A549 (cell line): Measurements from ENCODE around the gene ZNF660. TPM values are rescaled to one million over a fixed set of nuclear protein-coding genes. Genes with fewer than 3 reads are reported as not detected.

ENCODE experiments used
- ATAC-seq, 2 experiments: fragments of 200-7000 bp in 1 of 2; fragments of >200 bp in 1 of 2; cut with Nextera tagmentation in 1 of 2; cut with Tn5 transposase in 1 of 2; 3 replicates each; pipeline versions ENCODE4 v1.8.0 to v1.9.1; 2018 to 2020; ENCODE audit warnings: mild to moderate bottlenecking in 1 of 2, moderate library complexity in 1 of 2
- CTCF ChIA-PET: fragments of 300-600 bp; sonication (Branson Sonifier 250); formaldehyde crosslinking; extraction: SDS; loops from one replicate; lab custom pipeline; 2021; ENCODE audit warnings: antibody characterized with exemption, inconsistent platforms; lab: Yijun Ruan, JAX
- POLR2A ChIA-PET: fragments of 350-600 bp; formaldehyde crosslinking; extraction: SDS; loops from one replicate; lab custom pipeline; 2021; ENCODE audit warnings: antibody characterized with exemption, inconsistent platforms; lab: Yijun Ruan, JAX
- DNase-seq, 2 experiments: peaks; one replicate each; pipeline versions ENCODE4 v3.0.0 to v3.0.0-alpha.2; 2011 to 2016; ENCODE audit warnings: low read depth in 1 of 2, low spot score in 1 of 2
- FAIRE-seq: peaks from 2 replicates; lab custom pipeline; 2011; peaks lifted over from hg19 to GRCh38; lab: Jason Lieb, UNC
- H3K27ac ChIP-seq, 2 experiments: fragments of >200 bp; sonication (Bioruptor Twin); formaldehyde crosslinking; 3 replicates each; pipeline ENCODE4 v1.5.1; 2016 to 2017
- H3K4me1 ChIP-seq: fragments of >200 bp; sonication (Bioruptor Twin); formaldehyde crosslinking; 3 replicates; pipeline ENCODE4 v1.6.1; 2016
- H3K4me2 ChIP-seq: fragments of >200 bp; sonication (Bioruptor Twin); formaldehyde crosslinking; 3 replicates; pipeline ENCODE4 v1.6.1; 2016
- H3K4me3 ChIP-seq: fragments of >200 bp; sonication (Bioruptor Twin); formaldehyde crosslinking; 3 replicates; pipeline ENCODE4 v1.5.1; 2016
- H3K9me3 ChIP-seq: fragments of >200 bp; sonication (Bioruptor Twin); formaldehyde crosslinking; 3 replicates; pipeline ENCODE4 v1.6.1; 2016
- BHLHE40 ChIP-seq: IDR thresholded peaks from 2 replicates; pipeline ENCODE4 v1.6.1; 2012; ENCODE audit warnings: low read depth, low read length, inconsistent platforms
- CBX2 ChIP-seq: fragments of 200-600 bp; sonication (generic); IDR thresholded peaks from 2 replicates; pipeline ENCODE4 v1.6.1; 2016; ENCODE audit warnings: low read depth, mild to moderate bottlenecking, borderline replicate concordance
- CEBPB ChIP-seq, 2 experiments: fragments of >200 bp in 1 of 2; sonication (Bioruptor Twin) in 1 of 2; formaldehyde crosslinking in 1 of 2; IDR thresholded peaks; 2 replicates each; pipeline ENCODE4 v1.6.1; 2012 to 2016
- E2F6 ChIP-seq: IDR thresholded peaks from 2 replicates; pipeline ENCODE4 v1.6.1; 2012; ENCODE audit warnings: low read depth, borderline replicate concordance
- ELK1 ChIP-seq: fragments of 150-350 bp; IDR thresholded peaks from 2 replicates; pipeline ENCODE4 v1.6.1; 2014; ENCODE audit warnings: low read depth, mild to moderate bottlenecking, low read length
- ESRRA ChIP-seq: fragments of 150-350 bp; IDR thresholded peaks from 2 replicates; pipeline ENCODE4 v1.6.1; 2014; ENCODE audit warnings: mild to moderate bottlenecking, low read length, borderline replicate concordance
- FOSB ChIP-seq: fragments of 250-450 bp; sonication (Bioruptor Pico); IDR thresholded peaks from 2 replicates; pipeline ENCODE4 v1.5.0; 2020; ENCODE audit warnings: mild to moderate bottlenecking, moderate library complexity
- FOSL2 ChIP-seq, 2 experiments: fragments of 450-650 bp in 1 of 2; fragments of >200 bp in 1 of 2; sonication (Bioruptor Twin) in 1 of 2; formaldehyde crosslinking; IDR thresholded peaks; 2 replicates each; pipeline versions ENCODE4 v1.5.0 to v1.6.1; 2016 to 2020; ENCODE audit warnings: mild to moderate bottlenecking in 1 of 2, moderate library complexity in 1 of 2
- GATA3 ChIP-seq: IDR thresholded peaks from 2 replicates; pipeline ENCODE4 v1.6.1; 2012; ENCODE audit warnings: borderline replicate concordance
- HEYL ChIP-seq: fragments of 250-450 bp; sonication (Bioruptor Pico); IDR thresholded peaks from 2 replicates; pipeline ENCODE4 v1.8.0; 2021; ENCODE audit warnings: mild to moderate bottlenecking, moderate library complexity
- HOXB5 ChIP-seq: fragments of 250-450 bp; sonication (Bioruptor Pico); IDR thresholded peaks from 2 replicates; pipeline ENCODE4 v1.5.0; 2020; ENCODE audit warnings: mild to moderate bottlenecking, moderate library complexity
- JUN ChIP-seq, 2 experiments: fragments of >200 bp; sonication (Bioruptor Twin); formaldehyde crosslinking; IDR thresholded peaks; 2 replicates in 1 of 2; 3 replicates in 1 of 2; pipeline ENCODE4 v1.6.1; 2016 to 2017
- MAFK ChIP-seq: fragments of 450-650 bp; IDR thresholded peaks from 2 replicates; pipeline ENCODE4 v1.6.1; 2014; ENCODE audit not compliant: partially characterized antibody
- MAZ ChIP-seq: fragments of 150-350 bp; IDR thresholded peaks from 2 replicates; pipeline ENCODE4 v1.6.1; 2014; ENCODE audit warnings: antibody characterized with exemption, low read depth, low read length, borderline replicate concordance
- NR3C1 ChIP-seq: fragments of >200 bp; sonication (Bioruptor Twin); formaldehyde crosslinking; IDR thresholded peaks from 3 replicates; pipeline ENCODE4 v1.6.1; 2017
- PBX3 ChIP-seq: IDR thresholded peaks from 2 replicates; pipeline ENCODE4 v1.6.1; 2012
- POLR2A ChIP-seq: IDR thresholded peaks from 2 replicates; pipeline ENCODE4 v1.6.1; 2012; ENCODE audit warnings: mild to moderate bottlenecking, low read length
- RAD21 ChIP-seq, 2 experiments: fragments of >200 bp in 1 of 2; sonication (Bioruptor Twin) in 1 of 2; formaldehyde crosslinking in 1 of 2; IDR thresholded peaks in 1 of 2; conservative IDR thresholded peaks in 1 of 2; 2 replicates in 1 of 2; 3 replicates in 1 of 2; pipeline ENCODE4 v1.6.1; 2012 to 2018; ENCODE audit warnings: inconsistent platforms in 1 of 2
- RCOR1 ChIP-seq: fragments of 150-350 bp; IDR thresholded peaks from 2 replicates; pipeline ENCODE4 v1.6.1; 2014; ENCODE audit warnings: antibody characterized with exemption, low read length, low read depth
- TFCP2L1 ChIP-seq: fragments of 250-450 bp; sonication (Bioruptor Pico); IDR thresholded peaks from 2 replicates; pipeline ENCODE4 v1.5.0; 2021; ENCODE audit warnings: mild to moderate bottlenecking
- ZC3H11A ChIP-seq: fragments of 450-650 bp; IDR thresholded peaks from 2 replicates; pipeline ENCODE4 v1.6.1; 2014; ENCODE audit warnings: antibody characterized with exemption, mild to moderate bottlenecking
- ZFP36 ChIP-seq: fragments of 450-650 bp; IDR thresholded peaks from 2 replicates; pipeline ENCODE4 v1.6.1; 2014; ENCODE audit warnings: borderline replicate concordance; ENCODE audit not compliant: partially characterized antibody
- ZSCAN20 ChIP-seq: fragments of 250-450 bp; sonication (Bioruptor Pico); IDR thresholded peaks from 2 replicates; pipeline ENCODE4 v1.8.0; 2022; ENCODE audit warnings: mild to moderate bottlenecking, moderate library complexity
- WGBS: methylation state at CpG from one replicate; pipeline ENCODE4 v1.1.6; 2017; ENCODE audit errors: missing lambda C conversion rate; 5-methylcytosine and 5-hydroxymethylcytosine counted together
- polyA plus RNA-seq, 4 experiments: library from polyadenylated mRNA; depleted of rRNA in 3 of 4; stranded (reverse); fragments of >200 nt; fragmentation: RNase III in 1 of 4; extraction: RNeasy Plus Mini Kit Qiagen cat#74134 plus additional on column Dnase treatment in 1 of 4; gene quantifications; 2 replicates in 3 of 4; 3 replicates in 1 of 4; pipeline ENCODE4 v1.2.3, GENCODE V29; 2011 to 2017
- TF ChIP-seq, protein P1 (sequence below): fragments of 250-450 bp; sonication (Bioruptor Pico); IDR thresholded peaks from 2 replicates; pipeline ENCODE4 v1.5.0; 2020; ENCODE audit warnings: low read depth, mild to moderate bottlenecking, moderate library complexity
- TF ChIP-seq, protein P2 (sequence below): fragments of 250-450 bp; sonication (Bioruptor Pico); IDR thresholded peaks from 2 replicates; pipeline ENCODE4 v1.5.0; 2021; ENCODE audit warnings: mild to moderate bottlenecking, moderate library complexity, borderline replicate concordance

ZNF660 gene
- polyA plus RNA-seq, 2 of the 4 experiments (the other 2 are of a cell fraction): not detected

DNA sequence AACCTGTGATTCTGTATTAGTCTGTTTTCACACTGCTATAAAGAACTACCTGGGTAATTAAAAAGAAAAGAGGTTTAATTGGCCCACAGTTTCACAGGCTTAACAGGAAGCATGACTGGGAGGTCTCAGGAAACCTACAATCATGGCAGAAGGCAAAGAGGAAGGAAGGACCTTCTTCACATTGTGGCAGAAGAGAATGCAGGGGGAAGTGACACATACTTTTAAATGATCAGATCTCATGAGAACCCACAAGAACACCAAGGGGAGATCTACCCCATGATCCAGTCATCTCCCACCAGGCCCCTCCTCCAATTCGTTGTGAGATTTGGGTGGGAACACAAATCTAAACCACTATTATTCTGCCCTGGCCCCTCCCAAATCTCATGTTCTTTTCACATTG lies 23.7 kb upstream of the ZNF660 start (continued):
- TF ChIP-seq RCOR1: no peak
- no peak for TF ChIP-seq GATA3
- no peak for TF ChIP-seq ZFP36
- no peak for TF ChIP-seq E2F6
- TF ChIP-seq ESRRA: no peak
- no peak for TF ChIP-seq FOSB (CRISPR knock-in tag)
- TF ChIP-seq HEYL: no peak
- TF ChIP-seq, protein P1, sequence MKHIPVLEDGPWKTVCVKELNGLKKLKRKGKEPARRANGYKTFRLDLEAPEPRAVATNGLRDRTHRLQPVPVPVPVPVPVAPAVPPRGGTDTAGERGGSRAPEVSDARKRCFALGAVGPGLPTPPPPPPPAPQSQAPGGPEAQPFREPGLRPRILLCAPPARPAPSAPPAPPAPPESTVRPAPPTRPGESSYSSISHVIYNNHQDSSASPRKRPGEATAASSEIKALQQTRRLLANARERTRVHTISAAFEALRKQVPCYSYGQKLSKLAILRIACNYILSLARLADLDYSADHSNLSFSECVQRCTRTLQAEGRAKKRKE (CRISPR knock-in tag): no peak

- no peak for TF ChIP-seq ZC3H11A
- peak; percentile 64 for TF ChIP-seq ZFP36
- no peak for FAIRE-seq
- WGBS: 19% methylated on average over 3 of the region's 3 CpGs
Measured at GRCh38 chr3:44562147-44562546, 22.6 kb upstream of the ZNF660 start.

DNA sequence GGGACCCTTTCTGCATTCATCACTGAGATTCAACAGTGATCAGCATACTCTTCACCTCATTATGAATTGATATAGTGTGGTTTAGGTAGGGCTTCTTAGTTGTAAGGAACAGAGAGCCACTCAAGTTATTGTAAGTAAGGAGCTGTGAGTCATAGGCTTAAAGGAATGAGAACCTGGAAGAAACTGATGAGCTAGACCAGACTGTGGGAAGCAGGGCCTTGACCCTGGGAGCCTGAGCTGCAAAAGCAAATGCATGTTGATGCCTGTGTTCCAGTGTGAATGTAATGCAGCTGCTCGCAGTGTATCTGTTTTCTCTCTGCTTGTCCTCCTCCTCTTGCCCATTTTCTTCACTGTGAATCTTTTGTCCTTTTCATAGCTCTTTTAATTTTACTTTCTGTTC lies 16.2 kb upstream of the ZNF660 start:
- CTCF ChIA-PET: no interaction called here
- no peak overlapping the region for H3K27ac ChIP-seq
- FAIRE-seq: no peak
- no peak for DNase-seq
- no peaks in the 10 kb centered on the region for H3K4me1 ChIP-seq
- peaks cover 8% of the 10 kb centered on the region; the same call in 2 of the 3 replicates for H3K9me3 ChIP-seq
- POLR2A ChIA-PET: no interaction called here
- H3K4me3 ChIP-seq: no peak overlapping the region
- no peak for ATAC-seq
- no peak overlapping the region for H3K4me2 ChIP-seq
- WGBS: 0% methylated on average over 1 of the region's 1 CpG
- no peak for TF ChIP-seq NR3C1
- no peak for TF ChIP-seq MAZ
- no peak for TF ChIP-seq BHLHE40
- TF ChIP-seq, all 56 proteins: peak for 0

More at GRCh38 chr3:44562147-44562546, 22.6 kb upstream of the ZNF660 start:
- ChIA-PET CTCF (no interaction called here), POLR2A (no interaction called here)
- ATAC-seq (no peak), DNase-seq (no peak)
- no peaks in the 10 kb centered on the region for H3K9me3 ChIP-seq
- H3K4me3 ChIP-seq: no peak overlapping the region
- no peak overlapping the region for H3K27ac ChIP-seq
- H3K4me2 ChIP-seq: no peak overlapping the region
- no peaks in the 10 kb centered on the region for H3K4me1 ChIP-seq

DNA sequence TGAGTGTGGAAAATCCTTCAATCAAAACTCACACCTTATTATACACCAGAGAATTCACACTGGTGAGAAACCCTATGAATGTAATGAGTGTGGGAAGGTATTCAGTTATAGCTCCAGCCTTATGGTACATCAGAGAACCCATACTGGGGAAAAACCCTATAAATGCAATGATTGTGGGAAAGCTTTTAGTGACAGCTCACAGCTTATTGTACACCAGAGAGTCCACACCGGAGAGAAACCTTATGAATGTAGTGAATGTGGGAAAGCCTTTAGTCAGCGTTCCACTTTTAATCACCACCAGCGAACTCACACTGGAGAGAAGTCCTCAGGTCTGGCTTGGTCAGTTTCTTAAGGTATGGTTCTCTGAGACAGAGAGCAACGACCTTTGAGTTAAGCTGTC lies 13.7 kb upstream of the ZNF660 start:
- ChIA-PET POLR2A (no interaction called here), CTCF (no interaction called here)
- Histone ChIP-seq H3K4me1 (no peaks in the 10 kb centered on the region), H3K9me3 (peaks cover 10% of the 10 kb centered on the region; the same call in 2 of the 3 replicates), H3K4me3 (no peak overlapping the region)
- no peak for ATAC-seq
- DNase-seq: no peak
- no peak for FAIRE-seq
- TF ChIP-seq HEYL (no peak), HOXB5 (CRISPR knock-in tag) (no peak), TFCP2L1 (CRISPR knock-in tag) (no peak), ZSCAN20 (no peak), CBX2 (no peak), MAFK (no peak), FOSB (CRISPR knock-in tag) (no peak), ZC3H11A (no peak), ZFP36 (no peak), RAD21 (conservative IDR thresholded peaks at IDR 0.05 in 1 of 2, IDR thresholded peaks at IDR 0.05 in 1 of 2) (no peak), POLR2A (no peak), PBX3 (no peak), JUN (IDR thresholded peaks at IDR 0.05) (no peak), FOSL2 (IDR thresholded peaks at IDR 0.05) (no peak), FOSL2 (CRISPR knock-in tag; IDR thresholded peaks at IDR 0.05) (no peak), ELK1 (no peak), NR3C1 (no peak), CEBPB (IDR thresholded peaks at IDR 0.05) (no peak)
- TF ChIP-seq, protein P1 (CRISPR knock-in tag): no peak
- TF ChIP-seq, protein P2, sequence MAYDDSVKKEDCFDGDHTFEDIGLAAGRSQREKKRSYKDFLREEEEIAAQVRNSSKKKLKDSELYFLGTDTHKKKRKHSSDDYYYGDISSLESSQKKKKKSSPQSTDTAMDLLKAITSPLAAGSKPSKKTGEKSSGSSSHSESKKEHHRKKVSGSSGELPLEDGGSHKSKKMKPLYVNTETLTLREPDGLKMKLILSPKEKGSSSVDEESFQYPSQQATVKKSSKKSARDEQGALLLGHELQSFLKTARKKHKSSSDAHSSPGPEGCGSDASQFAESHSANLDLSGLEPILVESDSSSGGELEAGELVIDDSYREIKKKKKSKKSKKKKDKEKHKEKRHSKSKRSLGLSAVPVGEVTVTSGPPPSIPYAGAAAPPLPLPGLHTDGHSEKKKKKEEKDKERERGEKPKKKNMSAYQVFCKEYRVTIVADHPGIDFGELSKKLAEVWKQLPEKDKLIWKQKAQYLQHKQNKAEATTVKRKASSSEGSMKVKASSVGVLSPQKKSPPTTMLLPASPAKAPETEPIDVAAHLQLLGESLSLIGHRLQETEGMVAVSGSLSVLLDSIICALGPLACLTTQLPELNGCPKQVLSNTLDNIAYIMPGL: no peak
- TF ChIP-seq, all 56 proteins: peak for 0
- H3K4me2 ChIP-seq: no peak overlapping the region
- 13% methylated on average over 4 of the region's 4 CpGs for WGBS
- no peak overlapping the region for H3K27ac ChIP-seq
